Prostate gland (tissue), 2 donors: Measurements from ENCODE around the gene INPP5F. TPM values are rescaled to one million over a fixed set of nuclear protein-coding genes. Genes with fewer than 3 reads are reported as not detected.

Experiments used
- DNase-seq: peaks from one replicate; pipeline ENCODE4 v3.0.0-alpha.2; 2019; ENCODE audit warnings: low spot score
- H3K27ac ChIP-seq, 2 donors: fragments of 200-600 bp; sonication (generic); 2 replicates each; pipeline ENCODE4 v1.5.1; 2017 to 2019
- H3K27me3 ChIP-seq: fragments of 200-600 bp; sonication (generic); replicated peaks from 2 replicates; pipeline ENCODE4 v1.5.1; 2019; ENCODE audit not compliant: insufficient read depth
- H3K36me3 ChIP-seq, 2 donors: fragments of 200-600 bp; sonication (generic); 1 replicate in 1 of 2; 2 replicates in 1 of 2; pipeline versions ENCODE4 v1.5.1 to v1.8.1; 2017 to 2019
- H3K4me1 ChIP-seq: fragments of 200-600 bp; sonication (generic); replicated peaks from 2 replicates; pipeline ENCODE4 v1.5.1; 2019
- H3K4me3 ChIP-seq, 2 donors: fragments of 200-600 bp; sonication (generic); 2 replicates each; pipeline ENCODE4 v1.5.1; 2017 to 2019
- H3K9me3 ChIP-seq: fragments of 200-600 bp; sonication (generic); 2 replicates; pipeline ENCODE4 v1.5.1; 2017
- POLR2A ChIP-seq: fragments of 450-650 bp; IDR thresholded peaks from one replicate; pipeline ENCODE4 v1.6.1; 2016; ENCODE audit warnings: antibody characterized with exemption, mild to moderate bottlenecking
- POLR2AphosphoS5 ChIP-seq: sonication (generic); formaldehyde crosslinking; IDR thresholded peaks from one replicate; pipeline ENCODE4 v1.6.1; 2017; ENCODE audit warnings: antibody characterized with exemption
- WGBS: methylation state at CpG from one replicate; pipeline ENCODE4 v1.1.5; 2018; 5-methylcytosine and 5-hydroxymethylcytosine counted together
- intact Hi-C: fragments of 100-400 bp; cut with DNase I; formaldehyde crosslinking; loops from one replicate; pipeline ENCODE4 v1.14.2; 2022
- total RNA-seq, 2 donors: library from RNA; depleted of rRNA; stranded (reverse); fragments of >200 nt; gene quantifications; one replicate each; pipeline ENCODE4 v1.1.0, GENCODE V29; 2016
- TF ChIP-seq, protein P1 (sequence below), 4 experiments: fragments of 200-600 bp in 2 of 4; fragments of 450-650 bp in 2 of 4; sonication (generic) in 2 of 4; IDR thresholded peaks; 1 replicate in 3 of 4; 2 replicates in 1 of 4; pipeline ENCODE4 v1.5.1; 2016 to 2019; ENCODE audit warnings: antibody characterized with exemption in 4 of 4, mild to moderate bottlenecking in 2 of 4, moderate library complexity in 2 of 4

Gene INPP5F, protein sequence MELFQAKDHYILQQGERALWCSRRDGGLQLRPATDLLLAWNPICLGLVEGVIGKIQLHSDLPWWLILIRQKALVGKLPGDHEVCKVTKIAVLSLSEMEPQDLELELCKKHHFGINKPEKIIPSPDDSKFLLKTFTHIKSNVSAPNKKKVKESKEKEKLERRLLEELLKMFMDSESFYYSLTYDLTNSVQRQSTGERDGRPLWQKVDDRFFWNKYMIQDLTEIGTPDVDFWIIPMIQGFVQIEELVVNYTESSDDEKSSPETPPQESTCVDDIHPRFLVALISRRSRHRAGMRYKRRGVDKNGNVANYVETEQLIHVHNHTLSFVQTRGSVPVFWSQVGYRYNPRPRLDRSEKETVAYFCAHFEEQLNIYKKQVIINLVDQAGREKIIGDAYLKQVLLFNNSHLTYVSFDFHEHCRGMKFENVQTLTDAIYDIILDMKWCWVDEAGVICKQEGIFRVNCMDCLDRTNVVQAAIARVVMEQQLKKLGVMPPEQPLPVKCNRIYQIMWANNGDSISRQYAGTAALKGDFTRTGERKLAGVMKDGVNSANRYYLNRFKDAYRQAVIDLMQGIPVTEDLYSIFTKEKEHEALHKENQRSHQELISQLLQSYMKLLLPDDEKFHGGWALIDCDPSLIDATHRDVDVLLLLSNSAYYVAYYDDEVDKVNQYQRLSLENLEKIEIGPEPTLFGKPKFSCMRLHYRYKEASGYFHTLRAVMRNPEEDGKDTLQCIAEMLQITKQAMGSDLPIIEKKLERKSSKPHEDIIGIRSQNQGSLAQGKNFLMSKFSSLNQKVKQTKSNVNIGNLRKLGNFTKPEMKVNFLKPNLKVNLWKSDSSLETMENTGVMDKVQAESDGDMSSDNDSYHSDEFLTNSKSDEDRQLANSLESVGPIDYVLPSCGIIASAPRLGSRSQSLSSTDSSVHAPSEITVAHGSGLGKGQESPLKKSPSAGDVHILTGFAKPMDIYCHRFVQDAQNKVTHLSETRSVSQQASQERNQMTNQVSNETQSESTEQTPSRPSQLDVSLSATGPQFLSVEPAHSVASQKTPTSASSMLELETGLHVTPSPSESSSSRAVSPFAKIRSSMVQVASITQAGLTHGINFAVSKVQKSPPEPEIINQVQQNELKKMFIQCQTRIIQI
- 10 to 100 TPM in 1 of 2 donors, 1 to 10 TPM in 1; 8.6 to 15.9 TPM for total RNA-seq

DNA sequence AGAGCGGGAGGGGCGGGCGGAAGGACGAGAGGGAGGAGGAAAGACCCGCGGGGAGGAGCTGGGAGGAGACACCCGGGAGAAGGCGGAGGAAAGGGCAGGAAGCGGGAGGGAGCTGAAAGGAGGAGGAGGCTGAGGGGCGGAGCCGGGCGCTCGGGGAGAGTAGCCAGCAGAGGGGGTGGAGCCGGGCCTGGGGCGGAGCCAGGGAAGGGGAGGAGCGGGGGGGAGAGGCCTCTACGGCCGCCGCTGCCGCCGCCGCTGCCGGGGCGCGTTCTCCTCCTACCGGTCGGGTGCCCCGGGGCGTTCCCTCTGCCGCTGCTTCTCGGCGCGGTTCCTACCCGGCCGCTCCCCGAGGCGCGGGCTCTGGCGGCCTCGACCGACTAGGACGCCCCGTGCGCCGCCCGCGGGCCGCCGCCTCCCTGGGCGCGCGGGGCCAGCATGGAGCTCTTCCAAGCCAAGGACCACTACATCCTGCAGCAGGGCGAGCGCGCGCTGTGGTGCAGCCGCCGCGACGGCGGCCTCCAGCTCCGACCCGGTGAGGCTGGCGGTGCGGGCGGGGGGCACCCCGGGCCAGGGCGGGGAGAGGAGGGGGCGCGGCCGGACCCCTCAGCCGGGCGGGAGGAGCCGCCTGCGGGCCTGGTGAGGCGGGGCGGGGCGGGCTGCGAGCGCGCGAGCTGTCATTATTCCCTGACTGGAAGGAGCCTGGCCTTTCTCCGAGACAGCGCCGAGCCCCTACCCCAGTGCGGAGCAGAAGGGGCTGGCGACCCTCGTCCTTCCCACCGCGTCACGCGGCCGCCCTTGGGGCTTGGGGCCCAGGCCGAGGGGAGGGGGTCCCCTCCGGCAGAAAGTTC, at the start of gene INPP5F:
TSS of gene INPP5F (plus strand) at position 223 of the 848 bp plus-strand sequence. CDS start at position 436, 213 bp downstream.
- Histone ChIP-seq H3K4me3 (peak within 1 kb of the TSS; percentile 82), H3K9me3 (no peaks in the 10 kb centered on the region), H3K4me1 (no peaks in the 10 kb centered on the region), H3K27me3 (no peaks in the 10 kb centered on the region), H3K27ac (peak within 1 kb of the TSS; percentile 90 to 91), H3K36me3 (no peaks in the 10 kb centered on the region)
- peak; percentile 99 for DNase-seq
- WGBS, result 1% methylated on average over 75 of the region's 95 CpGs
- intact Hi-C loops, result loop anchor here (5.0 kb wide), 2 partner anchors 39 to 119 kb away; no protein-coding TSS in a partner anchor
- TF ChIP-seq, protein P1, sequence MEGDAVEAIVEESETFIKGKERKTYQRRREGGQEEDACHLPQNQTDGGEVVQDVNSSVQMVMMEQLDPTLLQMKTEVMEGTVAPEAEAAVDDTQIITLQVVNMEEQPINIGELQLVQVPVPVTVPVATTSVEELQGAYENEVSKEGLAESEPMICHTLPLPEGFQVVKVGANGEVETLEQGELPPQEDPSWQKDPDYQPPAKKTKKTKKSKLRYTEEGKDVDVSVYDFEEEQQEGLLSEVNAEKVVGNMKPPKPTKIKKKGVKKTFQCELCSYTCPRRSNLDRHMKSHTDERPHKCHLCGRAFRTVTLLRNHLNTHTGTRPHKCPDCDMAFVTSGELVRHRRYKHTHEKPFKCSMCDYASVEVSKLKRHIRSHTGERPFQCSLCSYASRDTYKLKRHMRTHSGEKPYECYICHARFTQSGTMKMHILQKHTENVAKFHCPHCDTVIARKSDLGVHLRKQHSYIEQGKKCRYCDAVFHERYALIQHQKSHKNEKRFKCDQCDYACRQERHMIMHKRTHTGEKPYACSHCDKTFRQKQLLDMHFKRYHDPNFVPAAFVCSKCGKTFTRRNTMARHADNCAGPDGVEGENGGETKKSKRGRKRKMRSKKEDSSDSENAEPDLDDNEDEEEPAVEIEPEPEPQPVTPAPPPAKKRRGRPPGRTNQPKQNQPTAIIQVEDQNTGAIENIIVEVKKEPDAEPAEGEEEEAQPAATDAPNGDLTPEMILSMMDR (IDR thresholded peaks at IDR 0.05), result peak in 3 of 4 experiments; percentile 35 to 60 (median 43)
- TF ChIP-seq POLR2AphosphoS5 (peak; percentile 12), POLR2A (peak; percentile 60)

DNA sequence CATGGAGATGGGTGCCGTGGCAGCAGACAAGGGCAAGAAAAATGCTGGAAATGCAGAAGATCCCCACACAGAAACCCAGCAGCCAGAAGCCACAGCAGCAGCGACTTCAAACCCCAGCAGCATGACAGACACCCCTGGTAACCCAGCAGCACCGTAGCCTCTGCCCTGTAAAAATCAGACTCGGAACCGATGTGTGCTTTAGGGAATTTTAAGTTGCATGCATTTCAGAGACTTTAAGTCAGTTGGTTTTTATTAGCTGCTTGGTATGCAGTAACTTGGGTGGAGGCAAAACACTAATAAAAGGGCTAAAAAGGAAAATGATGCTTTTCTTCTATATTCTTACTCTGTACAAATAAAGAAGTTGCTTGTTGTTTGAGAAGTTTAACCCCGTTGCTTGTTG, 48.7 kb upstream of the INPP5F start:
- no peaks in the 10 kb centered on the region for H3K9me3 ChIP-seq
- no peak for DNase-seq
- TF ChIP-seq POLR2AphosphoS5 (no peak), POLR2A (no peak)
- TF ChIP-seq, protein P1 (IDR thresholded peaks at IDR 0.05), result no peak
- 45% methylated on average over 6 of the region's 6 CpGs for WGBS
- no peaks in the 10 kb centered on the region for H3K27me3 ChIP-seq
- peaks cover 10% of the 10 kb centered on the region in 2 donors for H3K36me3 ChIP-seq
- H3K4me3 ChIP-seq, result no peak overlapping the region
- peaks cover 3% of the 10 kb centered on the region for H3K4me1 ChIP-seq
- no peak overlapping the region for H3K27ac ChIP-seq
- intact Hi-C loops, result no loop called here

DNA sequence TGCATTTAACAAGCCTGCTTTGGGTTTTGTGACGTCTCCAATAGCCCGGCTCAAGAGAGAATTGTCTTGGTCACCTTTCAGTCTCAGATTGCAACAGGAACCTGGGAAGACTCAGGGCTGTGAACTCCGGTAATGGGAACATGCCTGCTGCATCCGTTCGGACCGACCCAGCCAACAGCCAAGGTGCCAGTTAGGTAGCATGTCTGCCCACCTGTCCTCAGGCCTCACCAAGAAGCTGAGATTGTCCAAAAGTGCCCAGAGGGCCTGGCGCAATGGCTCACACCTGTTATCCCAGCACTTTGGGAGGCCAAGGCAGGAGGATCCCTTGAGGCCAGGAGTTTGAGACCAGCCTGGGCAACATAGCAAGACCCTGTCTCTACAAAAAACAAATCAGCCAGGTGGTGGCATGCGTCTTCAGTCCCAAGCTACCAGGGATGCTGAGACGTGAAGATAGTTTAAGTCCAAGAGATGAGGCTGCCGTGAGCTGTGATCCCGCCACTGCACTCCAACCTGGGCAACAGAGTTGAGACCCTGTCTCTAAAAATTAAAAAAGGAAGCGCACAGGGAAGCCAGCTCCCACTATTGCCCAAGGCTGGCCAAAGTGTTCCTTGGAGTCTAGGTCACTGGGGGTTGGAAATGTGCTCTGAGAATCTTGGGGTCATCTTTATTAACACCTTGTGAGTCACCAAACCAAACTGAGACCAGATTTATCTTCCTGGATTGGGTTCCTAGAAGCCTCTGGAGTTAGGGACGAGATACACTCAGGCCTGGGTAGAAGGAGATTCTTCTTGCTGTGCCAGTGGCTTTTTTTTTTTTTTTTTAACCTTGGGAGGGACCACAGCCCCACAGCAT, 47.7 kb upstream of the INPP5F start:
- TF ChIP-seq, protein P1 (IDR thresholded peaks at IDR 0.05), result no peak
- TF ChIP-seq POLR2AphosphoS5 (no peak), POLR2A (no peak)
- 88% methylated on average over 13 of the region's 13 CpGs for WGBS
- Histone ChIP-seq H3K27ac (no peak overlapping the region), H3K36me3 (peaks cover 0 to 3% of the 10 kb centered on the region in 2 donors), H3K4me1 (peaks cover 3% of the 10 kb centered on the region), H3K9me3 (no peaks in the 10 kb centered on the region), H3K27me3 (no peaks in the 10 kb centered on the region), H3K4me3 (no peak overlapping the region)
- intact Hi-C loops, result no loop called here
- DNase-seq, result no peak

DNA sequence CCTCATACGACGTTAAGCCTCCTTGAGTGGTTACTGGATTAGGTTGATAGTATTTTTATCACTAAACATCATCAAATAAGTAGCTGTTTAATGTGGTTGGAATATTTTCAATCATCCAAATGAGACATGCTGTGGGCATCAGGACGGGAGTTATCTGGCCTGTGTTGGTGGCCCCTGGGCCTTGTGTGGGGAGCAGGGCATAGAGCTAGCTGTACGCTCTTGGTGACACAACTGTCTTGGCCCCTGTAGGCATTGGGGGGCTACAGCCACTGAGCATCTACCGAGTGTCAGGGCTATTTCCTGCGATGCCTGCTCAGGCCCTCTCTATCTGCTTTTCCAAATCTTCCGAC, 46.4 kb upstream of the INPP5F start:
- Histone ChIP-seq H3K4me1 (peaks cover 3% of the 10 kb centered on the region), H3K27ac (peak overlapping the region in 1 of 2 donors; percentile 28), H3K27me3 (no peaks in the 10 kb centered on the region), H3K36me3 (peaks cover 0 to 3% of the 10 kb centered on the region in 2 donors), H3K9me3 (no peaks in the 10 kb centered on the region), H3K4me3 (no peak overlapping the region)
- TF ChIP-seq POLR2AphosphoS5, result no peak
- TF ChIP-seq, protein P1 (IDR thresholded peaks at IDR 0.05), result no peak
- DNase-seq, result no peak
- 83% methylated on average over 7 of the region's 7 CpGs for WGBS
- intact Hi-C loops, result no loop called here
